PC-3 (cell line): ENCODE results near the gene IFNLR1.

Experiments used
- EZH2 ChIP-seq: fragments of 300-600 bp; sonication (generic); IDR thresholded peaks from one replicate; pipeline ENCODE4 v1.6.1; 2017; ENCODE audit warnings: antibody characterized with exemption, mild to moderate bottlenecking, low read length; ENCODE audit not compliant: unreplicated experiment
- EZH2phosphoT487 ChIP-seq: fragments of 300-600 bp; sonication (generic); IDR thresholded peaks from 2 replicates; pipeline ENCODE4 v1.6.1; 2018; ENCODE audit warnings: mild to moderate bottlenecking, antibody characterized with exemption, low read length, borderline replicate concordance
- TF ChIP-seq, protein P1 (sequence below): fragments of 300-600 bp; sonication (generic); conservative IDR thresholded peaks from 2 replicates; pipeline ENCODE4 v1.5.1; 2017; ENCODE audit warnings: antibody characterized with exemption, low read depth, mild to moderate bottlenecking, low read length

DNA sequence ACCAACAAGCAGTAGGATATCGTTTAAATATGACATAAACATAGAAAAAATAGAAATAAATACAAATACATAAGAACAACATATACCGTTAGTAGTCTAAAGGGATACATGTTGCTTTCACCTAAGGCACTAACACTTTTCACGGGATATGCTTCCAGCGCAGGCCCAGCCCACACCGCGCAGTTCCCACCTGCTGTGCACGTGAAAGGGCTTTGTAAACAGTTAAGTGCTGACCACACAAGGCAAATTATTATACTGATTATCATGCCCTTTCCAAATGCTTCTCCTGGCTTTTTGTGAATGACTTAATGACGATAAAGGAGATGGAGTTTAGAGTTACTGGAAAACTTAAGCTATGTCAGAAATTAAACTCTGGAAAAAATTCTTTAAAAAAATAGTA, 32.9 kb downstream of the IFNLR1 start:
- TF ChIP-seq EZH2 (no peak), EZH2phosphoT487 (no peak)
- TF ChIP-seq, protein P1, sequence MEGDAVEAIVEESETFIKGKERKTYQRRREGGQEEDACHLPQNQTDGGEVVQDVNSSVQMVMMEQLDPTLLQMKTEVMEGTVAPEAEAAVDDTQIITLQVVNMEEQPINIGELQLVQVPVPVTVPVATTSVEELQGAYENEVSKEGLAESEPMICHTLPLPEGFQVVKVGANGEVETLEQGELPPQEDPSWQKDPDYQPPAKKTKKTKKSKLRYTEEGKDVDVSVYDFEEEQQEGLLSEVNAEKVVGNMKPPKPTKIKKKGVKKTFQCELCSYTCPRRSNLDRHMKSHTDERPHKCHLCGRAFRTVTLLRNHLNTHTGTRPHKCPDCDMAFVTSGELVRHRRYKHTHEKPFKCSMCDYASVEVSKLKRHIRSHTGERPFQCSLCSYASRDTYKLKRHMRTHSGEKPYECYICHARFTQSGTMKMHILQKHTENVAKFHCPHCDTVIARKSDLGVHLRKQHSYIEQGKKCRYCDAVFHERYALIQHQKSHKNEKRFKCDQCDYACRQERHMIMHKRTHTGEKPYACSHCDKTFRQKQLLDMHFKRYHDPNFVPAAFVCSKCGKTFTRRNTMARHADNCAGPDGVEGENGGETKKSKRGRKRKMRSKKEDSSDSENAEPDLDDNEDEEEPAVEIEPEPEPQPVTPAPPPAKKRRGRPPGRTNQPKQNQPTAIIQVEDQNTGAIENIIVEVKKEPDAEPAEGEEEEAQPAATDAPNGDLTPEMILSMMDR: no peak
